Osteocyte (in vitro differentiated cells): ENCODE measurements around the gene CKMT2. TPM values are rescaled to one million over a fixed set of nuclear protein-coding genes. Genes with fewer than 3 reads are reported as not detected.

Experiments used
- DNase-seq: peaks from one replicate; pipeline ENCODE4 v3.0.0; 2021; ENCODE audit warnings: mixed read lengths; ENCODE audit not compliant: unreplicated experiment; ENCODE audit errors: extremely low spot score
- H3K27ac Mint-ChIP-seq: one replicate; pipeline ENCODE4 v1.8.0; 2021; ENCODE audit warnings: mild to moderate bottlenecking, mixed read lengths; ENCODE audit not compliant: unreplicated experiment
- H3K27me3 Mint-ChIP-seq: one replicate; pipeline ENCODE4 v1.8.0; 2021; ENCODE audit warnings: mixed read lengths; ENCODE audit not compliant: unreplicated experiment
- H3K36me3 Mint-ChIP-seq: one replicate; pipeline ENCODE4 v1.8.0; 2021; ENCODE audit warnings: mixed read lengths; ENCODE audit not compliant: unreplicated experiment
- H3K4me1 Mint-ChIP-seq: one replicate; pipeline ENCODE4 v1.8.0; 2021; ENCODE audit warnings: mixed read lengths; ENCODE audit not compliant: unreplicated experiment
- H3K4me3 Mint-ChIP-seq: one replicate; pipeline ENCODE4 v1.8.0; 2021; ENCODE audit warnings: mild to moderate bottlenecking, moderate library complexity, mixed read lengths; ENCODE audit not compliant: unreplicated experiment
- H3K9me3 Mint-ChIP-seq: one replicate; pipeline ENCODE4 v1.8.0; 2021; ENCODE audit warnings: mixed read lengths; ENCODE audit not compliant: unreplicated experiment
- total RNA-seq: library from RNA; stranded (reverse); gene quantifications from 2 replicates; pipeline ENCODE4 v1.2.1, GENCODE V29; 2021
- TF ChIP-seq, protein P1 (sequence below): fragments of 200-600 bp; sonication (generic); IDR thresholded peaks from 2 replicates; pipeline ENCODE4 v1.5.0; 2021; ENCODE audit warnings: antibody characterized with exemption, mild to moderate bottlenecking, moderate library complexity

CKMT2 gene
- total RNA-seq, 1 donor from 2014 or later: not detected

DNA sequence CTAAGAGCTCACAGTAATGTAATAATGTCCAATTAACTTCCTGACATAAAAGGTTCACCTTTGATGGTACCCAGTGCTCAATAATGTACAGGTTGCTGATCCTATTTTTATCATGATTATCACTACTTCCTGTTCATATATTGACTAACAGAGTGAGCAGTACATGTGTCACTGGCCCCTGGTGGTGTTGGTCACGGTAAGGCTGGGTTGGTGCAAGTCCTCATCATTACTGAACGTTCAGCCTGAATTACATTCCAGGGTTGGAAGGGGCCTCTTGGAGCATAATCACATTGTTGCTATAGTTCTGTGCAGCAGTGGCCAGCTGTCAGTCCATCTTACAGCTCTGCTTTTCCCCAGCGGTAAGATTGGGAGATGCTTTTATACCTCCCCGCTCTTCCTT, 24.2 kb upstream of the CKMT2 start:
- H3K4me1 Mint-ChIP-seq: no peaks in the 10 kb centered on the region
- no peak for DNase-seq
- no peaks in the 10 kb centered on the region for H3K36me3 Mint-ChIP-seq
- no peak overlapping the region for H3K27ac Mint-ChIP-seq
- H3K27me3 Mint-ChIP-seq: peaks cover 10% of the 10 kb centered on the region
- TF ChIP-seq, protein P1, sequence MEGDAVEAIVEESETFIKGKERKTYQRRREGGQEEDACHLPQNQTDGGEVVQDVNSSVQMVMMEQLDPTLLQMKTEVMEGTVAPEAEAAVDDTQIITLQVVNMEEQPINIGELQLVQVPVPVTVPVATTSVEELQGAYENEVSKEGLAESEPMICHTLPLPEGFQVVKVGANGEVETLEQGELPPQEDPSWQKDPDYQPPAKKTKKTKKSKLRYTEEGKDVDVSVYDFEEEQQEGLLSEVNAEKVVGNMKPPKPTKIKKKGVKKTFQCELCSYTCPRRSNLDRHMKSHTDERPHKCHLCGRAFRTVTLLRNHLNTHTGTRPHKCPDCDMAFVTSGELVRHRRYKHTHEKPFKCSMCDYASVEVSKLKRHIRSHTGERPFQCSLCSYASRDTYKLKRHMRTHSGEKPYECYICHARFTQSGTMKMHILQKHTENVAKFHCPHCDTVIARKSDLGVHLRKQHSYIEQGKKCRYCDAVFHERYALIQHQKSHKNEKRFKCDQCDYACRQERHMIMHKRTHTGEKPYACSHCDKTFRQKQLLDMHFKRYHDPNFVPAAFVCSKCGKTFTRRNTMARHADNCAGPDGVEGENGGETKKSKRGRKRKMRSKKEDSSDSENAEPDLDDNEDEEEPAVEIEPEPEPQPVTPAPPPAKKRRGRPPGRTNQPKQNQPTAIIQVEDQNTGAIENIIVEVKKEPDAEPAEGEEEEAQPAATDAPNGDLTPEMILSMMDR: no peak
- H3K4me3 Mint-ChIP-seq: no peak overlapping the region
- no peaks in the 10 kb centered on the region for H3K9me3 Mint-ChIP-seq

DNA sequence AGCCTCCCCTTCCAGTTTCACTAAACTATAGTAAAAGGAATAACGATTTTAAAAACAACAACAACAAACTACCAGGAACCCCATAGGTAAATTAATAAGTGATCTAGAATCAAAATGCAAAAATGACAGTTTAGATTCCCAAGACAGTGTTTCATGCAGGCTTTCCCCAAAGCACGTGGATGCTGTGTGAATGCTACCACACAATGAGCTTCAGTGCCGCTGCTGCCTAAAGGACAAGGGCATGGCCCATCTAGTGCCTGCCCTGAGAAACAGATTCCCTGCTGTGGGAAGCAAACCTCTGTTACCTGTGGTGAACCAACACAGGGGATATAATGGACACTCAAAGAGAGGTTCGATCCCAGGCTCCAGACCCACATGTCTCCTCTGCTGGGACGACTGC, 23.7 kb upstream of the CKMT2 start:
- no peaks in the 10 kb centered on the region for H3K9me3 Mint-ChIP-seq
- no peaks in the 10 kb centered on the region for H3K36me3 Mint-ChIP-seq
- H3K4me1 Mint-ChIP-seq: no peaks in the 10 kb centered on the region
- no peak overlapping the region for H3K27ac Mint-ChIP-seq
- no peak overlapping the region for H3K4me3 Mint-ChIP-seq
- TF ChIP-seq, protein P1: no peak
- DNase-seq: no peak
- peaks cover 9% of the 10 kb centered on the region for H3K27me3 Mint-ChIP-seq

DNA sequence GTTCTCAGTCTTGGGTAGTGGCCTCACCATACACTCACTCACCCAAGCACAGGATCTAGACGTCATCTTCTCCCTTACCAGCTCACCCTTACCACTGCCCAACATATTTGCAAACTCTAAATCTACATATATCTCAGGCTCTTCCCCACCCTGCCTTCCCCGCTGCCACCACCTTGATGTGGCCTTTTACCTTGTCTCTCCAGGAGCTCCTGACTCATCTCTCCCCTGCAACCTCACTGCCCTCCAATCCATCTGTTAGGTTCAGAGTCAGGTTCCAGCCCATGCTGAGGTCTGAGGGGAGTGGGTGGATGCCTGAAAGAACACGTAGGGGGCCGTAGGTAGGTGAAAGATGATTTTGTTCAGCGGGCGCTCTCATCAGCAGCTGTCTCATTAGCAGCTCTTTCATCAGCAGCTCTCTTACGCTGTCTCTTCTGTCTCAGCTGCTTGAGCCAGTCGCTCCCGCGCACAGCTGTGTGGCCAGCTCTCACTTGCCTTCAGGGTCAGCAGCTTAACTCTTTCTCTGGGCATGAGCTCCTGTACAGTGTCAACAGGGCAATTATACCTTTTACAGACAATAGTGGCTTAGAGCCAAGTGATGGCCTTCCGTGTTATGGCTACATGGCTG, 23.1 kb upstream of the CKMT2 start:
- Mint-ChIP-seq H3K27ac (no peak overlapping the region), H3K4me1 (no peaks in the 10 kb centered on the region), H3K4me3 (no peak overlapping the region), H3K9me3 (no peaks in the 10 kb centered on the region), H3K27me3 (peaks cover 4% of the 10 kb centered on the region), H3K36me3 (no peaks in the 10 kb centered on the region)
- no peak for DNase-seq
- TF ChIP-seq, protein P1: no peak

DNA sequence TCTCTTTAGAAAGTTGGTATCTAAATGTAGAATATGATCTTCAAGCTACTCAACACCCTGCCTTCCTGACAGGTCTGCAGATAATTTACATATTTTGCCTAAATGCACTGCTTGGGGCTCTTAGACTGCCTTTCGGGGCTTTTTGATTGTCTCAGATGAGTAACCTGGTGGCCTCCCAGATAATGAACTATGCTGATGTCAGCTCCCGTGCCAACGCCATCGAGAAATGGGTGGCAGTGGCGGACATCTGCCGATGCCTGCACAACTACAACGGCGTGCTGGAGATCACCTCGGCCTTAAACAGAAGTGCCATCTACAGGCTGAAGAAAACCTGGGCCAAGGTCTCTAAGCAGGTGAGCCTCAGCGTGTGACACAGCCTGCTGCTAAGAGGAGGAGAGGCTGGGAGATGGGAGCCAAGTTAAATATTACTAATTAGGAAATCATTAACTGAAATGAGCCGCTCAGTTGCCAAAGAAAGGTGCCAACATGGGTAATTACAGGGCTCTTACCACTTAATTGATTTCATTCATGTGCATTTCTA, 20.8 kb upstream of the CKMT2 start:
- no peak for DNase-seq
- no peak overlapping the region for H3K4me3 Mint-ChIP-seq
- no peaks in the 10 kb centered on the region for H3K4me1 Mint-ChIP-seq
- no peaks in the 10 kb centered on the region for H3K9me3 Mint-ChIP-seq
- no peaks in the 10 kb centered on the region for H3K27me3 Mint-ChIP-seq
- TF ChIP-seq, protein P1: no peak
- no peak overlapping the region for H3K27ac Mint-ChIP-seq
- H3K36me3 Mint-ChIP-seq: no peaks in the 10 kb centered on the region

DNA sequence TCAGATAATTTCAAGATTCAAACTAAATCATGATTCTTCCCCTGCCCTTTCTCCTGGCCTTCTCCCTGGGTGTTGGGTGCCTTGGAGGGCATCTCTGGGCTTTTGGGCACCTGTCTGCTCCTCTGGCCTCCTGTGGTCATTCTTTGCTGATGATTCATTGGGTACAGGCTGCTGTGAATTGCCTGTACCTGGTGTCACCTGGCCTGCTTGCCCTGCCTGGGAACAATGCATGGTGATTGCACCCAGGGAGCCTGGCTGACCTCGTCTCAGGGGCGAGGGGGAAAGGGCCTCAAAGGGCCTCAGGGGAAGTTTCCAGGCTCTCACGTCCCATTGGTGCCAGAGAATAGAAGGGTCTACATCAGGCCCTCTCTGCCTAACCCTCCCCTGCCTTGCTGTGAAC, 20.1 kb upstream of the CKMT2 start:
- no peak for DNase-seq
- TF ChIP-seq, protein P1: no peak
- Mint-ChIP-seq H3K4me1 (no peaks in the 10 kb centered on the region), H3K9me3 (no peaks in the 10 kb centered on the region), H3K4me3 (no peak overlapping the region), H3K36me3 (no peaks in the 10 kb centered on the region), H3K27me3 (no peaks in the 10 kb centered on the region), H3K27ac (no peak overlapping the region)
